Measurements from ENCODE around the gene SERPINB6.
"Not testable (repeated sequence)": the region's sequence is repeated elsewhere in the genome, so short reads cannot be mapped to it uniquely, and the experiment has no call there.

The SERPINB6 gene

DNA sequence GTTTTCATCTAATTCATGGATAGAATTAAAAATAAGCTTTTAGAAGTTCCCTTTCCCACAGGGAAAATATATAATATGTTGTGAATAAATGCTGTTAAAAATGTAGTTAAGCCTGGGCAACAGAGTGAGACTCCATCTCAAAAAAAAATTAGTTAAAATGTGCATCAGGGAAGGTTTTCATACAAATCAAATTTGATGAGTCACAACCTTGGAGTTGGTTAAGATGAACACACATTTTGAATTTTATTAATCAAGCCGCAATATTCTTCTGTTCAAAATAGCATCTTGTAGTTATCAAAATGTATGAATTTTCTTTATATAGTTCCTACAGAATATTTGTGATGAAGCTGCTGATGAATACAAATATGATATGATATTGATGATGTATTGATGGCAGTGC, 37.3 kb downstream of the SERPINB6 start:
- no peak for DNase-seq

DNA sequence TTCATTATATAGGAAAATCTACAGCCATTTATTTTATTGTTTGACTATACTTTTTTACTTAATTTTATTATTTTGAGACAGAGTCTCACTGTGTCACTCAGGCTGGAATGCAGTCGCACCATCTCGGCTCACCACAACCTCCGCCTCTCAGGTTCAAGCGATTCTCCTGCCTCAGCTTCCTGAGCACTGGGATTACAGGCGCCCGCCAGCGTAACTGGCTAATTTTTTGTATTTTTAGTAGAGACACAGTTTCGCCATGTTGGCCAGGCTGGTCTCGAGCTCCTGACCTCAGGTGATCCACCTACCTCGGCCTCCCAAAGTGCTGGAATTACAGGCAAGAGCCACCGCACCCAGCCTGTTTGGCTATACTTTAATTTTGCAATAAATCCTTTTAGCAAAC, 38.5 kb downstream of the SERPINB6 start:
- DNase-seq = not testable (repeated sequence)

DNA sequence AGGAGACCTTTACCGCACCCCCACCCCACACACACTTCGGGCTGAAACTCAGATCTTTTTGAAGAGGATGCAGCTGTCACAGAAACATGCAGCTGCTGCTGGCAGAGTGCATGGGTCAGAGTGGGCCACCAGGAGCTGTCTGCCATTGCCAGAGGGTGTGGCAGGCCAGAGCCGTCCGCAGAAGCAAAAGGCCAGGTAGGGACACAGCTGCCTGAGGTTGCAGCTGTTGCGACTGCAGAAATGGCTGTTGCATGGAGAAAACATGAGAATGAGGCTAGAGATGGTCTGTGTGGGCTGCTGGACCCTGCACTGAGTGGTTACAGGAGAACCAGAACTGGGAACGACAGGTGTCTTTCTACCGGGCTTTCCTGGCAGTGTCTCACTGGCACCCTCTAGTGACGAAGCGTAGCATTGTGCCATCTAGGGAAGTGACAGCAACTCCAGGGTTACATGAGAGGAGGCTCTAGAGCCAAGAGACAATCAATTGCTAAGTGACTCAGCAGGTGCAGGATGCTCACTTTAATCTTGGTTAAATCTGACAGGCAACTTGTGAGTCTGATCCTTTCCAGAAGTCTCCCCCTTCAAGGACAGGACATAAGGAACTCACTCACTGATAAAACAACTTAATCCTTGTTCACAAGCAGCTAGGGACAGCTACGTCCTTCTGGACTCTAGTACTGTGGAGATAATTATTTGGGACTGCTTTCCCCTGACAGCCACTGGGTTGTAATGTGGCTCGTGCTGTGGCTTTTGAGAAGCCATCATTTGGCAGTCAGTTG, 39.2 kb downstream of the SERPINB6 start:
- DNase-seq = peak; percentile 81

DNA sequence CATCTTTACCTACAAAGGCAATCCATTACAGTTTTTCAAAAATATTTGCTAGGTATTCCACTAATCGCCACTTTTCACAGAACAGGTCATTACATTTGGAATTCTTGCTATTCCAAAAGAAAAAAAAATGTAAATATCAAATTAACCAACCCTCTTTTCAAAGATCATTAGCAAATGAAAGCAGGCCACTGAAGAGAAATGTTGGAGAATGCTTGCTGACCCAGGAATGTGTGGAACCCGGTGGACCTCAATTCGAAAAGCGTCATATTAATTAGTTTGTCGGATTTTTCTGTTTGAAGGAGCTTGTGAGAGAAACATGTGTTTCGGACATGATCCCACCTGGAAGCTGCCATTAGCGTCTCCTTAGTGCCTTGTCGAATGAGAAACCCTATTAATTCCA, 40.3 kb downstream of the SERPINB6 start:
- no peak for DNase-seq

DNA sequence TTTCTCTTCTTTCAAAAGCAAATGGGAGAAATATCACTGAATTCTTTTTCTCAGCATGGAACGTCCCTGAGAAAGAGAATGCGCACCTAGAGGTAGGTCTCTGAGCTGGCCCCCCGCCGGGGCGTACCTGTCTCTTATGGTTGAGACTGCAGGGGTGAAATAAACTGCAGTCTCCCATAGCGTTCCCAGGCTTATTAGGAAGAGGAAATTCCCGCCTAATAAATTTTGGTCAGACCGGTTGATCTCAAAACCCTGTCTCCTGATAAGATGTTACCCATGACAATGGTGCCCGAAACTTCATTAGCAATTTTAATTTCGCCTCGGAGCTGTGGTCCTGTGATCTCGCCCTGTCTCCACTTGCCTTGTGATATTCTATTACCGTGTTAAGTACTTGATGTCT, 43.4 kb downstream of the SERPINB6 start:
- not testable (repeated sequence) for DNase-seq

DNA sequence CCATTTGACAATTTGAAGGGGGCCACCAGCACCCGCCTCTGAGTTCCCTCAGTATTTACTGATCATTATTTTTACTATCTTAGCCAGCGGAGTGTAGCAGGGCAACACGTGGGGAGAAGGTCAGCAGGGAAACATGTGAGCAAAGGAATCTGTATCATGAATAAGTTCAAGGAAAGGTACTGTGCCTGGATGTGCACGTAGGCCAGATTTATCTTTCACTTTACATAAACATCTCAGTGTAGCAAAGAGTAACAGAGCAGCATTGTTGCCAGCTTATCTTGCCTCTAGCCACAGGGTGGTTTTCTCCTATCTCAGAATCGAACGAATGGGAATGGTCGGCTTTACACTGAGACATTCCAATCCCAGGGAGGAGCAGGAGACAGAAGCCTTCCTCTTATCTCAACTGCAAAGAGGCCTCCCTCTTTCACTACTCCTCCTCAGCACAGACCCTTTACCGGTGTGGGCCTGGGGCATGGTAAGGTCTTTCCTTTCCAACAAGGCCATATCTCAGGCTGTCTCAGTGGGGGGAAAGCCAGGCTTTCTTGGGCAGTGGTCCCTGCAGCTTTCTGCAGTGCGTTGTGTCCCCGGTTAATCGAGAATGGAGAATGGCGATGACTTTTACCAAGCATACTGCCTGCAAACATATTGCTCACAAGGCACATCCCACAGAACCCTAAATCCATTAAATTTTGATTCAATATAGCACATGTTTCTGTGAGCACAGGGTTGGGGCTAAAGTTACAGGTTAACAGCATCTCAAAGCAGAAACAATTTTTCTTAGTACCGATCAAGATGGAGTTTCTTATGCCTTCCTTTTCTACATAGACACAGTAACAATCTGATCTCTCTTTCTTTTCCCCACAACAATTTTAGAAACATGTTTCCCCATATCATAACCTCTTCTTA, 45.3 kb downstream of the SERPINB6 start:
- not testable (repeated sequence) for DNase-seq

DNA sequence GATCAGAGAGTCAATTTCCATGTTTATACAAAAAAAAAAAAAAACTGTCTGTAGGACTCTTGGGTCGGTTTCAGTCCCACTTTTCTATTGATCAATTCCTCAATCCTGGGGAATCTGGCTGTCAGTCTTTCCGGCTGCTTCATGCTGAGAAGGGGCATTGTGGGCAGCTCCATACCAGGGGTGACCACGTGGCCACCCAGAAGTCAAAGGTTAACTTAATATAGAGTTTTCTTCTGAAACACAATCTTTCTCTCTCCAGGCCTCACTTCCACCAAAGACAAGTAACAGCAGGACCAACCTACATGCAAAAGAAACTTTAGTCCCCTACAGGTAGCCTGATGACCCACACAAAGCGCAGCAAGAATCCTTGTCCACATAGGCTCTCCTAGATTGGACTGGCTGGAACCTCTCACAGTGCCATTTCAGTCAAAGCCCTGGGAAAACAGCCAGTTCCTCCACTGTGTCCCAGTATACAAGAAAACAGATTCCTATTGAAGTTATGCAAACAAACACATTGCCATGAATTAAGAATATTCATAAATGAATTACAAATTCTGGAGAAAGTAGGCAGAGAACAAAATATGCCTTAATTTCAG, 49.7 kb downstream of the SERPINB6 start:
- peak; percentile 56 for DNase-seq

DNA sequence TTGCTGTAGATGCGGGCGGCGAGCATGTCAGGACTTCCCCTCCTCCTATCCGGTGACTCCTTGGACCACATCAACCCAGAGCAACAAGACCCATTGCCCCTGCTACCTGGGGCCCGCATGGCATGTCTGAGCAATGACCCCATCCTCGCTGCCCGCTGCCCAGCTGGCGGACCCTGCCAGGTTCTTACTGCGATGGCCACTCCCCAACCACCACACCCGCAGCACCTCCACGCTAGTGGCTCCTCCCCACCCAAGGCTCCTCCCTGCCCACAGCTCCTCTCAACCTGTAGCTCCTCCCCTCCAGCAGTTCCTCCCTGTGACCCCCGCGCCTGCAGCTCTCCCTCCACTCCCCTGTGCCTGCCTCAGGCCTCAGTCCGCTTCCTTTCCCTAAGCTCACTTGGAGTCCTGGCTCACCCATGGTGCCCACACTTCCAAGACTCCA, 50.7 kb downstream of the SERPINB6 start:
- DNase-seq = no peak

DNA sequence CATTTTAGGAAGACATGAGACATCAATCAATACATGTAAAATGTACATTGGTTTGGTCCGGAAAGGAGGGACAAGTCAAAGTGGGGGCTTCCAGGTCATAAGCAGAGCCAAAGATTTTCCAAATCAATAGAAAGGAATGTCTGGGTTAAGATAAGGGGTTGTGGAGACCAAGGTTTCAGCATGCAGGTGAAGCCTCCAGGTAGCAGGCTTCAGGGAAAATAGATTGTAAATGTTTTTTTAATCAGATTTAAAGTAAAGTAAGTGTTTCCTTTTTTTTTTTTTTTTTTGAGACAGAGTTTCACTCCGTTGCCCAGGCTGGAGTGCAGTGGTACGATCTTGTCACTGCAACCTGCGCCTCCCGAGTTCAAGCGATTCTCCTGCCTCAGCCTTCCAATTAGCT, 51.5 kb downstream of the SERPINB6 start:
- no peak for DNase-seq

DNA sequence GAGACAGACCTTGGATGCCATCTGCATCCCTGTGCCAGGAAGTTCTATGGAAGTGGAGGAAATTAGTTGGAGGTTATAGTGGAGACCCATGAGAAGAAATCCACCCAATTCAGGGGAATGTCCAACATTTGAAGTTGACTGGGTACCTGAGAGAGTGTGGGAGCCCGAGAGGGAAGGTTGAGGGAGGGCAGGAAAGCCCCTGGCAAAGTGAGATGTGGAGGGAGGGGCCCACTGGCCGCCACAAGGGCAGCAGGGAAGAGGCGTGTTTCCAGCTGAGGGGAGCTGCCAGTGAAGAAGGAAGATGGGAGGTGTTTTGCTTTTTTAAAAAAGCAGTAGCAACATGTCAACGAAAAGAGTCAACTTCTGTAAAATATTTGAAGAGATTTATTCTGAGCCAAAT, 52.0 kb downstream of the SERPINB6 start:
- no peak for DNase-seq

DNA sequence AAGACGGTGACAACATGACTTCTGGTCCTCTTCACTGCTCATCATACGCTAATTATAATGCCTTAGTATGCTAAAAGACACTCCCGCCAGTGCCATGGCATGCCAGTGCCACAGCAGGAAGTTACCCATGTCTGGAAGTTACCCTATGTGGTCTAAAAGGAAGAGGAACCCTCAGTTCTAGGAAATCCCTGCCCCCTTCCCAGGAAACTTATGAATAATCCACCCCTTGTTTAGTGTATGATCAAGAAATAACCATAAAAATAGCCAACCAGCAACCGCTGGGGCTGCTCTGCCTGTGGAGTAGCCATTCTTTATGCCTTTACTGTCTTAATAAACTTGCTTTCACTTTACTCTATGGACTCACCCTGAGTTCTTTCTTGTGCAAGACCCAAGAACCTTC, 52.4 kb downstream of the SERPINB6 start:
- no peak for DNase-seq

DNA sequence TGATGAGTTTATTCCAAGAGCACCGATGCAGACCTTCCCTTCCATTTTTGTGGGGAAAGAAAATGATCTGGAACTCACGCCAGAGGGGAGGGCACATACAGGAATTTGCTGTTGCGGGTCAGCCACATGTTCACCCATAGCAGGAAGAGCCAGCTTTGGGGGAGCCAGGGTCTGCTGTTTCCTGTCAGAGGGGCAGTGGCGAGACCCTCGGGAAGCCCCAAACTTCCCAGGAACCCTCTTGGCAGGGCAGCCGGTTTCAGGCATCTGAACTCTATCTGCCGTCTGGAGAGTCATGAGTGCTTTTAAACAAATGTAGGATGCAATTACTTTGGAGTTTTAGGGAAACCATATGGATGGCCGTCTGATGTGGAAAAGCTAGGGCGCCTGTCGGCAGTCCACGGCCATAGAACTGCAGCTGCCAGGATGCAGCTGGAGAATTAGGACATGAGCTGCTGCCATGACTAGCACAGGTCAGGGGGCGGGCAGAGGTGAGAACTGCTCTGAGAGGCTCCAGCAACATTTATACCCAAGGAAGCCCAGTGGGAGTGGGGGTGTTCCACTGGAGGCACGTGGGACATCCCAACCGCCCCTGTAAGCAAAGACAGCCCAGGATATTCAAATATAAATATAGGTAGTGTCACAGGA, 53.4 kb downstream of the SERPINB6 start:
- DNase-seq = no peak

DNA sequence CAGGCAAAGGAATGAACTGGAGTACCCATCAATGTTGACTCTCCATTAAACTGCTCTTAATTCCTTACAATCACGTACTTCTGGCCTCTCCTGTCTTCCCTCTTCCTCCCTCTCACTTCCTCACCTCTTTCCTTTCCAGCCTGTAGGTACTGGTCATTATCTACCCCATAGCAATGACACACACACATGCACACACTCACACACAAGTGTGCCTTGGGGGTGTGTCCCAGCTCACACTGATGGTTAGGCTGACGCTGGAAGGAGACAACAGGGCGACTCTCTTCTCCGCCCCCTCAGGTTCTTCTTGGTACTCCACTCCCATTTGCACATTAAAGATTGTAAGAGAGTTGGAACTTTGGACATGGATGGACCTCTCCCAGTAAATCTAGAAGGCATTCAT, 54.3 kb downstream of the SERPINB6 start:
- DNase-seq = no peak

DNA sequence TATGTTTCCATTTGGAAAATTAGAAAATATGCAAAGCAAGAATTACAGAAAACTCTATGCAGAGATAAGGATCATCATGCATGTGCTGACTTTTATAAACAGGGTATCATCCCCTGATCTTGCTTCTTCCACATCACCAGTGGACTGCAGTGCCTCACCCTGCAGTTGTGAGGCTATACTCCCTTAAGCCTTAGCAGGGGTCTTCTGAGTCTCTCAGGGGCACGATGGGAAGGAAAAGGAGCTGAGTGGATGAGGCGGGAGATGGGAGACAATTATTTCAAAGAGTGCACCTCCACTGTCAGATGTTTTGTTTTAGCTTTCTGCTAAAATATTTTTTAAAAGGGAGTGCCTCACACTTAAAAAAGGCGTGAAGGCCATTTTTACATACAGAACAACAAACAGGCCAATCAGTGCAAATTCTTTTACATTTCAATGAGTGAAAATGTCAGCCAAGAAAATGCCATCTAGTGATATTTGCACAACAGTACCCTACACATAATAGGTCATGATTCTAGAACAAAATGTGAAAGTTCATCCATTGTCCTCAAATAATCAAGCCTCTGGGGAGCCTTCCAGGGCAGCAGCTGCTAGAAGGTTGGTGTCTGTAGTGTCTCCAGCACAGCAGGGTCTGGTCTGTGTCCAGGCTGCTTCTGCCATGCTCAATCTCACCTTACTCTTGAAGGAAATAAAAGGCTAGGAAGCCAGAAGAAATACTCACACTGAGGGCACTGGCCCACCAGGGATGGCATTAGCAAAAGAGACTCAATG, 55.0 kb downstream of the SERPINB6 start:
- peak; percentile 52 for DNase-seq

DNA sequence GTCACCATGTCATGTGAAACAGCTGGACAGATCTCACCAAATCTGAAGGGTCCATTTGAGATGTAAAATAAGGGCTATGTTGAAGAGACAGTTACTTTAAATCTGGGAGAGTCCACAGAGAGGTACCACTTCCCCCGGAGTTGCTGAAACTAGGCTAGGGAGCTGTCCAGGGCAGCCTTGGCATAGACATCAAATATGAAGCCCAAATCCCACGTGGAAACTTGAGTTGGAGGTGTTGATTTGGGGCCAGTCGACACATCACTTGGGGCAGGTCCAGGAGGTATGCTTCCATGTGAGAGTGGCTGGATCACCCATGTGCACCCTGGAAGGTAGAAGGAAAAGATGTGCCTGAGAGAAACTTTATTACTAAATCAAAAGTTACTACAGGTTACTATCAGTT, 56.2 kb downstream of the SERPINB6 start:
- no peak for DNase-seq

DNA sequence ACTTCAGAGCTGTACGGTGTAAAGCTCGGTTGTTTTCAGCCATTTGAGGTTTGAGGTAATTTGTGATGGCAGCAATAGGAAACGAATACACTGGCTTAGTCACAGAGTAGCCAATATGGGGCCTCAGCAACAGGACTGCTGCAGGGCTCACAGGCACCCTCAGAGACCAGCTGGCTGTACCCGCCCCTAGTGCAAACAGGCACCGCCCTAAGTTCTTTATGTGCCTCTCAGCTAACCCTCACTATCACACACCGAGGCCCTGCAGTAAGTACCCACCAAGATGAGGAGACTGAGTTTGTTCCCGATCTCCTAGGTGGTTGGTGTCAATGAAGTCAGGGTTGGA, 57.1 kb downstream of the SERPINB6 start:
- DNase-seq = no peak

DNA sequence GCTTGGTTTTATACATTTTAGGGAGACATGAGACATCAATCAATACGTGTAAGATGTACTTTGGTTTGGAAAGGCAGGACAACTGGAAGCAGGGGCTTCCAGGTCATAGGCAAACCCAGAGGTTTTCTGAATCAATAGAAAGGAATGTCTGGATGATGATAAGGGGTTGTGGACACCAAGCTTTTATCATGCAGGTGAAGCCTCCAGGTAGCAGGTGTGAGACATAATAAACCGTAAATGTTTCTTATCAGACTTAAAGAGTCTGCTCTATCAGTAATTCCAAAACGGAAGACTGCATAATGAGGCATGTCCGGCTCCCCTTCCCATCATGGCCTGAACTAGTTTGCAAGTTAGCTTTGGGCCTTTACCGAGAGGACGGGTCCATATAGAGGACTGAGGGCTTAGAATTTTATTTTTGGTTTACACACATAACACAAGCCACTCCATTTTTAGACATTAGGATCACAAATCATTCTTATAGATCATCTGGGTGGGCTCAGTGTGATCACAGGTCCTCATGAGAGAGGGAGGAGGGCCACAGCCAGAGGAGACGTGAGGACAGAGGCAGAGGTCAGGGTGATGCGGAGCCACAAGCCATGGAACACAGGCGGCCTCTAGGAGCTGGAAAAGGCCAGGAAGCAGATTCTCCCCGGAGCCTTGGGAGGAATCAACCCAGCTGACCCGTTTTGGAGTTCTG, 57.6 kb downstream of the SERPINB6 start:
- no peak for DNase-seq

DNA sequence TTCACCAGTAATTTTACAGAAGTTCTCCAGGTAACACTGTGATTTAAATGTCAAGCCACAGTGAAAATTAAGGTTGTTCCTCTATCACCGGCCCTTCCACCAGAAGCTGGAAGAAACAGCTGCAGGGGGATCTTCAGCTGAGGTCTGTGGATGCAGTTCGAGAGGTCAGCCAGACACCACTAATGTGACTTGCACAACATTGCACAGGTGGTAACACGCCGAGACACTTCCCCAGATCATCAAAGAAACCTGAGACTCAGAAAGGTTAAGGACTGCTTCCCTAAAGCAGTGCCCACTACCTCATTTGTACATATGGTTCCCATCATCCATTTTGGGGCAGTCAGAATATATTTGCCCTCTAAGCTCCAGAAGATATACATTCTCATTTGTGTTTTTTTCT, 60.2 kb downstream of the SERPINB6 start:
- DNase-seq = no peak

DNA sequence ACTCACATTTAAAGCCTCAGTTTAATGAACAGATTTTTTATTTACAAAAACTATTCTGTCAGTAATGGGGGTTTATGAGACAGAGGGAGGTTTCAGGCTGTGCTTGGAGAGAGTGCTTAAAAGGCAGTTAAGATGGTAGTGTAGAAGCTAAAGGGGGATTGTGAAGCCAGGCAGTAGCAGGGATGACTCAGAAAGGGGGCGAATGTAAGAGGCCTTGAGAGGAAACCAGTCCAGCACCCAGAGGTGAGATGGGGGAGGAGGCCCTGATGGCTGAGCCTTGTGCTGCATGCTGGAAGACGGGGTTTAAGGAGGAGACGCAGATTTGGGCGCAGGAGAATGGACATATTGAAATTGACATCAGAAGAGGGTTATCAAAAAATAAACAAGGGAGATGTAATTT, 61.6 kb downstream of the SERPINB6 start:
- no peak for DNase-seq

DNA sequence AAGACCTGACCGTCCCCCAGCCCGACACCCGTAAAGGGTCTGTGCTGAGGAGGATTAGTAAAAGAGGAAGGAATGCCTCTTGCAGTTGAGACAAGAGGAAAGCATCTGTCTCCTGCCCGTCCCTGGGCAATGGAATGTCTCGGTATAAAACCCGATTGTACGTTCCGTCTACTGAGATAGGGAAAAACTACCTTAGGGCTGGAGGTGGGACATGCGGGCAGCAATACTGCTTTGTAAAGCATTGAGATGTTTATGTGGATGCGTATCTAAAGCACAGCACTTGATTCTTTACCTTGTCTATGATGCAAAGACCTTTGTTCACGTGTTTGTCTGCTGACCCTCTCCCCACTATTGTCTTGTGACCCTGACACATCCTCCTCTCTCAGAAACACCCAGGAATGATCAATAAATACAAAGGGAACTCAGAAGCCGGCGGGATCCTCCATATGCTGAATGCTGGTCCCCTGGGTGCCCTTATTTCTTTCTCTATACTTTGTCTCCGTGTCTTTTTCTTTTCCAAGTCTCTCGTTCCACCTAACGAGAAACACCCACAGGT, 62.2 kb downstream of the SERPINB6 start:
- not testable (repeated sequence) for DNase-seq

DNA sequence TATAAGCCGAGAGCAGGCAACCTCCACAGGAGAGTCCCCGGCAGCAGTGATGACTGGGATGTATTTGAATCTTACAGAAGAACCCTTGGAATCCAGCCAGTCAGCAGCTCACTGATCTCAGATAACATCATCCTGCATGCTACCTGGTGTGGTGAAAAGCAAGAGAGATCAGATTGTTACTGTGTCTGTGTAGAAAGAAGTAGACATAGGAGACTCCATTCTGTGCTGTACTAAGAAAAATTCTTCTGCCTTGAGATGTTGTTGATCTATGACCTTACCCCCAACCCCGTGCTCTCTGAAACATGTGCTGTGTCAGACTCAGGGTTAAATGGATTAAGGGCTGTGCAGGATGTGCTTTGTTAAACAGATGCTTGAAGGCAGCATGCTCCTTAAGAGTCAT, 62.9 kb downstream of the SERPINB6 start:
- DNase-seq = not testable (repeated sequence)
